NCI-H2227 (cell line): ENCODE measurements around the gene CCND1.
A peak's percentile ranks its signal among the peaks of the same experiment; 100 is the strongest.
"Not testable (repeated sequence)": the region's sequence is repeated elsewhere in the genome, so short reads cannot be mapped to it uniquely, and the experiment has no call there.

Experiments used
- DNase-seq: peaks from one replicate; lab custom pipeline; 2025; ENCODE audit not compliant: unreplicated experiment; lab: John Stamatoyannopoulos, UW

The CCND1 gene

DNA sequence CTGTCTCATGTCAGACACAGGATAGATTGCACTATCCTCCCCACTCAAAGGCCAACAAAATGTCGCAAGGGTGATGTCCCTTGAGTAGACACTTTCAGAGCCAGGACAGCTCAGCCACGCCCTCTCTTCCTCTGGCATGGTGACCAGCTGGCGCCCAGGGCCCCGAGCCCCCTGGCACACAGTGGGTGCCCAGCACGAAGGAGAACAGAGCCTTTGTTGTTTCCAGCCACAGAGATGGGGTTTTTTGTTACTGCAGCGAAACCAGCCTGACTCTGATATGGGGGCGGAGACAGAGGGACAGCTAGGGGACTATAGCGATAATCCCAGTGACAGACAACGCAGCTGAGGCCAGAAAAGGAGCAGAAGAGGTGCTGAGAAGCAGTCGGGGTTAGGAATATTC is 23.3 kb upstream of the CCND1 start:
- no peak for DNase-seq

DNA sequence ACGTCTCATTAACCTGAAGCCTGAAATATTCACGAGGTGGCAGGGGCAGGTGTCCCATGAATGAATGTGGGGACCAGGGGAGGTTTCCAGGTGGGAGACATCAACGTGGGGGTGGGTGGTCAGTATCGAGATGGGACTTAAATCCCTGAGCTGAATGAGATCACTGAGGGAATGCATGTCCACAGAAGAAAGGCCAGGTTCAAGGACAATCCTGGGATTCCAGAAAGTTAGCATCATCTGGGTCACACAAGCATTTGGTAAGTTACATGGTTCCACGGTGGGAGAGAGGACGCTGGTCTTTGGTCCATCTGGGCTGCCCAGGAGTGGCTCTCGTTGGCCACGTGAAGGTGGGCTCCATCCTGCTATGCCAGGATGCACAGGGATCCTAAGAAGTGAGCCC is 22.7 kb upstream of the CCND1 start:
- DNase-seq, result no peak

DNA sequence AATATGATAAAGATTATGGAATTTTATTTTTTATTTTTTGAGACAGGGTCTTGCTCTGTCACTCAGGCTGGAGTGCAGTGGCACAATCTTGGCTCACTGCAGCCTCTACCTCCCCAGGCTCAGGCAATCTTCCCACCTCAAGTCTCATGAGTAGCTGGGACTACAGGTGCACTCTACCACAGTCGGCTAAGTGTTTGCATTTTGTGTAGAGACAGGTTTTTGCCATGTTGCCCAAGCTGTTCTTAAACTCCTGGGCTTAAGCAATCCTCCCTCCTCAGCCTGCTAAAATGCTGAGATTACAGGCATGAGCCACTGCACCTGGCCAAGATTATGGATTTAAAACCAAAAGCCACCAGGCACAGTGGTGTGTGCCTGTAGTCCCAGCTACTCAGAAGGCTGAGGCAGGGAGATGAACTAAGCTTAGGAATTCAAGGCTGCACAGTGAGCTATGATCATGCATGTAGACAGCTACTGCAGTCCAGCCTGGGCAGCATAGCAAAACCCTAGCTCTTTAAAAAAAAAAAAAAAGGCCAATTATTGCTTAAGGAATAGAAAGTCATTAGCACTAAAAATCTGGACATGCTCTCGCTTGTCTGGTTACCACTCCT is 20.2 kb upstream of the CCND1 start:
- DNase-seq, result no peak

DNA sequence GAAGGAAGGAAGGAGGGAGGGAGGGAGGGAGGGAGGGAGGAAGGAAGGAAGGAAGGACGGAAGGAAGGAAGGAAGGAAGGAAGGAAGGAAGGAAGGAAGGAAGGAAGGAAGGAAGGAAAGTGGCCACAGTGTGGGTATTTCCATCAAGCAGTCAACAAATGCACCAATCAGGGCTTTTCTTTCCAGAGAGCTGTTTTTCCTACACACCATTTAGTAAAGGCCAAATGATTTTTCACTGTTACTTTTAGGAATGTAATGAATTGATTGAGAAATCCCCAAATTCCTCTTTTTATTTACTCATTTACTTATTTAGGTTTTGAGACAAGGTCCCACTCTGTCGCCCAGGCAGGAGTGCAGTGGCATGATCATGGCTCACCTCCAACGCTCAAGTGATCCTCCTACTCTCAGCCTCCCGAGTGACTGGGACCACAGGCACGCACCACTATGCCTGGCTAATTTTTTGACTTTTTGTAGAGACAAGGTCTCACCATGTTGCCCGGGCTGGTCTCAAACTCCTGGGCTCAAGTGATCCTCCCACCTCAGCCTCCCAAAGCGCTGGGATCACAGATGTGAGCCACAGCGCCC is 18.8 kb upstream of the CCND1 start:
- not testable (repeated sequence) for DNase-seq

DNA sequence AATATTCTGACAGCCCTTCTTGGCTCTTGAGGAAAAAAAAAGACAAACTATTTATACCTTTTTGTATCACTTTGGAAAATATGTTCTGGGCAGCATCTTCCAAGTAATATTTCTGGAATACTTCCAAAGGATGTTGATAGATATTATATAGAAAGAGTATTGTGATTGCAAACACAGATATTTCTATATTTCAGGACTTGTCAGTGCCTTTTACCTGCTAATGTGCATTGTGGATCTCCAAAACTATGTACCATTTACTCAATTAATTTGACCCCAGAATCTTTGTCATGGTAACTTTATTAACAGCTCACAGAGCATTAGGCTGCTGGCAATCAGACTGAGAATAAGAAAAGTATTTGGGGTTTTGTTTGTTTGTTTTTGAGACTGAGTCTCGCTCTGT is 16.7 kb upstream of the CCND1 start:
- no peak for DNase-seq

DNA sequence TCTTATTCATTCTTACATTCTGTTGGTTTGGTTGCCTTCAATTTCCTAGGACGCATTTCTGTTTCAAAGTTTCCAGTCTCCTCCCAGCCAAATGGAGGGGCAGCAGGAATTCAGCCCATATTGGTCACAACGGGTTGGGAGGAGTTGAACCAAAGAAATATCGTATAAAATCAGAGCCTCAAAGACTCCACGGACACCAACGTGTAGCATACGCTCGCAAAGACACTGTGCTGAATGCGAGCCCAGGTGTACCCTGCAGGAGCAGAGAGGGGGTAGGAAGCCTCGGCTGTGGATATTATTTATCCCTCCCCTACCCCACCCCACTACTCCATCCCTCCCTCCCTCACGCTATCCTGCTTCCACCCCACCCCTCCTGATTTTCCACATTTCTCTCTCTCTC is 15.5 kb upstream of the CCND1 start:
- no peak for DNase-seq

DNA sequence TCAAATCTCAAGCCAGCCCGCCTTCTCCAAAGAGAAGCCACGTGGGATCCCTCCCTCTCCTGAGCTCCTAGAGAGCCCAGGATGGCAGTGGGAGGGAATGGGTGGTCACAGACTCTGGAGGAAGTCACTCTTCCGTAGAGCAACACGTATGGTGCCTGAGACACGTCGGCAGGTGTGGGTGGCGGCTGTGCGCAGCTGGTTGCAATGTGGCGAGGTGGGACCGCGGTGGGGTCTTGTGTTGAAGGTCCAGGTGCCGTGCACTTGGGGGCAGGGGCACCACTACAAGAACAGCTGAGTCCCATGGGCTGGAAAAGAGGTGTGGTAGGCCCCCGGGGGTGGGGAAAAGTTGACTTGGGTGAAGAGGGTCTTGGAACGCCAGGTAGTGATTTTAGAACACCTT is 13.4 kb upstream of the CCND1 start:
- DNase-seq, result no peak

DNA sequence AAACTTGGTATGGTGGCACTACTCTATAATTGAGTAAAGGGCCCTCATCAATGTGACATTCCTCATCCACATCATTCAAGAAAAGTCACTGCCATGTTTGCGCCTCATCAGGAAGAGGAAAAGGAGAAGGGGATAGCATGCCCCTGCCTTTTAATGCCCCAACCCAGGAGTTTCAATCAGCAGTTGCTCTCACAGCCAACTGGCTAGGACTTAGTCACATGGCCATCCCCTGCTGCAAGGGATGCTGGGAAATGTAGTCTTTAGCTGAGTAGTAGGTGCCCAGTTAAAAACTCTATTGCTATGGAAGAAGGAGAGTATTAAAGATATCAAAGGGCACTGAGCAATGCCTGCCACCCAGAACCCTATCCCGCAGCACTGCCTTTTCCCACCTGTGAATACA is 10.9 kb upstream of the CCND1 start:
- DNase-seq, result no peak

DNA sequence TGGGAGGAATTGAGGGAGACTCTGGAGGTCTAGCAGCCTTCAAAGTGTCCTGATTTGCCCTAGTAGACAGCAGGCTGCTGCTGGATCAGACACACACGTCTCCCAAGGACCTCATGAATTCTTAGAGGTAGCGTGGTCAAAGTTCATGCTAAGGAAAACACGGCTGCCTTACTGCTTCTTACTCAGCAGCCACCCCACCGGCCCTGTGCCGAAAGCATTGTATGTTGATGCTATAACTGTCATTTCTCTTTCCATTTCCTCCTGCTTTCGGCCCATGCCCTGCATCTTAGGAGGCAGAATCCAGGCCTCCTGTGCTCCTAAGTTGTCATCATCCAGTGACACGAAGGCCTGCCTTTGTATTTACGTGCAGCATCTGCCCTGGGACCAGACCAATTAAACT is 10.5 kb upstream of the CCND1 start:
- DNase-seq, result no peak

DNA sequence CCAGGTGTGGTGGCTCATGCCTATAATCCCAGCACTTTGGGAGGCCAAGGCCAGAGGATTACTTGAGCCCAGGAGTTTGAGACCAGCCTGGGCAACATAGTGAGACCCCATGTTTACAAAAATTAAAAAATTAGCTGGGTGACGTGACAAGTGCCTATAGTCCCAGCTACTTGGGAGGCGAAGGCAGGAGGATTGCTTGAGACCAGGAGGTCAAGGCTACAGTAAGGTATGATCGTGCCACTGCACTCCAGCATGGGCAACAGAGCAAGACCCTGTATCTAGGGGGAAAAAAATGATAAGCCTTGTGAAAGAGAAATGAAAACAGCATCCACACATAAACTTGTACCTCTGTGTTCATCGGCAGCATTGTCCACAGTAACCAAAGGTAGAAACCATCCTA is 8.1 kb upstream of the CCND1 start:
- DNase-seq, result no peak

DNA sequence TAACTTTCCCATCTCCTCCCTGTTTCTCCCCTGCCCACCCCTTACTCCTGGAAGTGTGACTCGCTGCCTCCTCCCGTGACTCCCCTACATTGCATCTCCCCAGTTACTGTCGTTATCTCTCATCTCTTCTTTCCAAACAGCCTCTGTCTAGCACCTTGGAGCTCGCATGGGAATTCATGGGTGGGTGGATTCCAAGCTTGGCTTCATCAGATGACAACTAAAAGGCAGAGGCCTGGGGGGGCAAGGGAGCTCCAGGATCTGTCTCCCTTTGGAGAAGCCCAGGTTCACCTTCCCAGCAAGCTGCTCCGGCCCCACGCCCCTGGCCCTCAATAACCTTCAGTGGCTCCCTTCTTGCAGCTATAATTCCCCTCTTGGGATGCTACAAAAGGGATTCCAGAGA is 6.9 kb upstream of the CCND1 start:
- DNase-seq, result no peak

DNA sequence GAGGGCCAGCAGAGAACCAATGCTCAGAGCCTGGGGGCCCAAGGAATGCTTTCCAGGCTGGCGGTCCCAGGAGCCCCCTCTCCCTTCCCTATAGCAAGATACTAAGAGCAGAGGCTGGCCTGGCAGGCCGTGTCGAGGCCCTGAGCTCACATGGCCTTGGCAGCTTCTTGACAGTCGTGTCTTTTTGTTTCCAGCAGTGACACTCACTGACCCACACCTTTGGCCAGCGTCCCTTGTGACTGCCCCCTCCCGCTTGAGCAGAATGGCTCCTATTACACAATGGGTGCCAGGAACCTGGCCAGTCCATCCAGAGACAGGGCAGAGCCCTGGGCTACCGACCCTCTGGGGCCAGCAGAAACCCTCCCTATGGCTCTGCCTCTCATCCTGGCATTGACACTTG is 6.4 kb upstream of the CCND1 start:
- no peak for DNase-seq

DNA sequence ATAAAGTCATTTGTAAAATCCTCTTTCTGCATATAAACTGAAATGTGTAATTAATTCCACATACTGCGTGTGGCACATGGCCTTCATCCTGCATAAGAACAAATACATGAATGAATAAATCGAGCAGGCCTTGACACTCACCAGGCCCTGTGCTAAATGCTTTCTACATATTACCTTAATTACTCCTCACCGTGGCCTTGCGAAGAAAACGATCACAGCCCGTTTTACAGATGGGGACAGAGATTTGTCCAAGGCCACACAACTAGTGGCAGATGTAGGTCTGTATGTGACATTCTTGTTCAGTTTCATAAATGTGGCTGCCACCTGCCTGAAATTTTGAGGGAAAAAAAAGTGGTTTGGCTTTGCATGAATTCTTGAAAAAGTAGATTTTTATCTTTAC is 5.8 kb upstream of the CCND1 start:
- no peak for DNase-seq

DNA sequence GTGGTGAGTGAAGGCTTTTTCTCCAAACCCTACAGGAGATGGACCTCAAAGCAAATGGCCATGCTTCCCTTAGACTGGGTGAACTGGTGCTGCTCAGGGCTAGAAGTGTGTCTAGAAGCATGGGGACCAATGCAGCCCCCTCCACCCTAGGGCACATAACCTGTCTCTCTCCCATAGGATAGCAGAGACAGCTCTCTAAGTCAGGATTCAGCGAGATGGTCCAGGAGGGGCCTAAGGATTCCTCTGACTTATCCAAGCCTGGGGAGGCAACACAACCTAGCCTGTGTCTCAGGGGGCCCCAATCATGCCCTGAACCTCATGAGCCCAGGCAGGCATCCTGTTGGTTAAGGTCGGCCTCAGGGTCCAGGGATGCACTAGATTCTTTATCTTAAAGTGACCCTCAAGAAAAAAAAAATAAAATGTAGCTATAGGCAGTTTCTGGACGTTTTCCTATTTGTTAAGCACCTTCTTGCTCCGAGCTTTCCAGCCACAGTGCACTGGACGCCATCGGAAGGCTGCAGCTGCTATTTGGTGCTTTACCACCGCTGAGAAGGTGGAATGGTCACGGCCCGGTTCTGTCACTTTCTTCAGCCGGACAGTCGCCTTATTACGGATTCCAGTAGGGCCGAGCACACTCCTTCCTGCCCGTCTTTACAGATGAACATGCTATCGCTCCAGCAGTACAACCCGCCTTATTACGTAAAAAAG is 5.0 kb upstream of the CCND1 start:
- DNase-seq, result no peak

DNA sequence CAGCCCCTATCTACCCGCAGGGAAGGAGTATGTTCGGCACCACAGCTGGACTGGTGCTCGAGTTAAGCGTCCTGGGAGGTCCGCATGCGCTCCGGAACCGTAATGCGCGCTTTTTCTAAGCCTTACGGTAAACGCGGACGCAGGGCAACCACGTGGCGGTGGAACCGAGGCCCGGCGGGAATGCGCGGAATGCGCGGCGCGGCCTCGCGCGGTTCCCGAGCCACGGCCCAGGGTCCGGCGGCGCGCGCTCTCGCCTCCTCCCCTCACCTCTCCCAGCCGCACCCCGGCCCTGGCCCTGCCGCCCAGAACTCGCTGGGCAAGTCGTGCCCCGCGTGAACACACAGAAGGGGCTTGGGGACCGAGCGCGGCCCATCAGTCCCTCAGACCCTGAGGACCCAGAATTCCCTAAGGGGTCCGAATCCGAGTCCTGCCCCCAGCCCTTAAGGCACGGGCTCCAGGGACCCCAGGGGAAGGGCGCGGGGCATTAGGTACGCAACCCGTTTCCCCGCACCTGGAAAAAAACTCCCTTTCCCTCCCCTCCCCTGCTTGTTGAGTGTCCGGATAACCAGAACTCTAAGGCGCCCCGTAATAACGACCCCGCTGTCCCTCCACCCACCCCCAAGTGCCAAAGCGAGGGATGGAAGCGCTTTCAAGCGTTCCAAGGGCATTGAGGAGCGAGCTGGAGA is 4.3 kb upstream of the CCND1 start:
- DNase-seq, result peak; percentile 76

DNA sequence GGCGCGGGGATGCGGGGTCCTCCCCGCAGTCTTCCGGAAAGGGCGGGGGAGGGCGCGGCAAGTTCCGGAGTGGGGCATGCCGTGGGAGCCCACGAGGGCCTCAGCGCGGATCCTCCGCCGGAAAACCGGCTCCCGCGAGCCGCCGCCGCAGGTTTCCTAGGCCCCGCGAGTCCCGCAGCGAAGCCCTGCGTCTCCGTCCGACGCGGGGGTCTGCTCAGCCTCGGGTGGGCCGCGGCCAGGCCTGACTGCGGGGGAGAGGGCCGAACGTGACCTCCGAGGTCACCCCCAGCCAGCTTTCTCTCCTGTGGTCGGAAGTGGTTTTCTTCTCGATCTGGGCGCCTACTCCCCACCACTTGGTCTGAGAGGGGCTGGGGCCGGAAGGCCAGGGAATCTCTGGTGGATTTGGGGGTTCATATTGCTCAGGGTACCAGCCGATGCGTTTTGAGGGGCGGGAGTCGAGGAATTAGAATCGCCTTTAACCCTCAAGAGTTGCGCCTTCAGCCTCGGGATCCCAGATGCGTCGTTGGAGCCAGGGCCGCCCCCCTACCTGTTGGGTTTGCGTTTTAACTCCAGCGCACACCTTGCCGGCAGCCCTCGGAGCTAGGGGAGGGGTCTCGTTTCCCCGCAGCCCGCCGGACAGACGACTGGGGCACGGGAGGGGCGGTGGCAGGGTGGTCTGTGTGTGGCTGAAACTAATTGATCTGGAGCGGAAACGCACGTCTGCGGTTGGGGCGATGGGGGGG is 3.6 kb upstream of the CCND1 start:
- no peak for DNase-seq

DNA sequence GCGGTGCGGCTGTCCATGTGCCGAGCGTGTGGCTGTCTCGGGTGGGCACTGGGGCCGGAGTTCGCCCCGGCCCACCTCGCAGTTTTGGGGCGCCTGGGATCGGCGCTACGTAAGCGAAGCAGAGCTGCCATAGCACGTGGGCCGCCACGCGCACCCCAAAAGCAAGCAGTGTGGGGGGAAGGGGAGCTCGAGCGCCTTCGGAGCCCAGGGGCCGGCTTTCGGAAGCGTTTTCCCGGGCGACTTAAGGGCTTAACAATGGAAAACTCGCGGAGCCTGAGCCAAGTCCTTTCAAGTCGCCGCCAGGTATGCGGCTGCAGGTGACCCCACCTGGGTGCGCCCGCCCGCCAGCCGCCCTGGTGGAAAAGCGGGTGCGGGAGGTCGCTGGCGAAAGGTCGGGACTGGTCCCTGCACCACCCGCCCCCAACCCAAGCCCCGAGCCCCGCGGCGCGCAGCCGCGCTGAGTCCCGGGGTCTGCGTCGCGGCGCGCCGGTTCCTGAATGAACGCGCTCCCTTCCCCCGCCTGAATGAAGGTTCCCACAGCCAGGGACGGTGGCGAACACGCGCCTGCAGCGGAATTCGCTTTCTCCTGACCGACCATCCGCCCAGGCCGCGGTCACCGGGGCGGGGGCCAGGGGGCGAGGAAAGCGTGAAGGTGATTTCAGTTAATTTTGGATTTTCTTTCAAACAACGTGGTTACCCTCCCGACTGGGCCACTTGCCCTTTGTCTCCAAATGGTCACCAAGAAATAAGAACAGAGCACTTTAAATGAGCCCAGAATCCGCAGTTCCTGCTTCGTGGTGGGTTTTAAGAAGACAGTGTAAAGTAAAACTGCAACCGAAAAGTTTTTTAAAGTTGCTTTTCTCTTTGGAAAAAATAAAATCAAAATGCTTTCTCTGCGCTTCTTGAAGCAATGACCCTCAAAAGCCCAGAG is 2.8 kb upstream of the CCND1 start:
- DNase-seq, result peak; percentile 57

DNA sequence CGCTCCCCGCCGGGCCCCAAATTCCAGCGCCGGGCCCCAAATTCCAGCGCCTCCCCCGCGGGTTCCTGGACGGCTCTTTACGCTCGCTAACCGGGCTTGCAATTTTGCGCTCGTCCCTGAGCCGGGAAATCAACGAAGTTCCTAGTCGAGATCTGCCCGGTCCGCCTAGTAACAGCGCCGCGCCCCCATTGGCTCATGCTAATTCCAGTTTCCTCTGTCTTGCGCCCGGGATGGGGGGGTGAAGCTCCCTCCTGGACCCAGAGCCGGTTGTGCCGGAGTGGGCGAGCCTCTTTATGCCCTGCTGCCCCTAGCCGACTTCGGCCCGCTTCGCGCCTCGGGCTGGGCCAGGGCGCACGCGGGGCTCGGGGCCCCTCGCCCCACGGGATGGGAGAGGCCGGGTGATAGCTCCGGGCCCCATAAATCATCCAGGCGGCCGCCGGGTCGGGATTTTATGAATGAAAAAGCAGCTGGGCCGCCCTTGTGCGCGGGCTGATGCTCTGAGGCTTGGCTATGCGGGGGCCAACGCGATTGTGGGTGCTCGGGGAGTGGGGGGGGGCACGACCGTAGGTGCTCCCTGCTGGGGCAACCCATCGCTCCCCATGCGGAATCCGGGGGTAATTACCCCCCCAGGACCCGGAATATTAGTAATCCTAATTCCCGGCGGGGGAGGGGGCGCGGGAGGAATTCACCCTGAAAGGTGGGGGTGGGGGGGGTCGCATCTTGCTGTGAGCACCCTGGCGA is 1.8 kb upstream of the CCND1 start:
- DNase-seq, result peak; percentile 85

DNA sequence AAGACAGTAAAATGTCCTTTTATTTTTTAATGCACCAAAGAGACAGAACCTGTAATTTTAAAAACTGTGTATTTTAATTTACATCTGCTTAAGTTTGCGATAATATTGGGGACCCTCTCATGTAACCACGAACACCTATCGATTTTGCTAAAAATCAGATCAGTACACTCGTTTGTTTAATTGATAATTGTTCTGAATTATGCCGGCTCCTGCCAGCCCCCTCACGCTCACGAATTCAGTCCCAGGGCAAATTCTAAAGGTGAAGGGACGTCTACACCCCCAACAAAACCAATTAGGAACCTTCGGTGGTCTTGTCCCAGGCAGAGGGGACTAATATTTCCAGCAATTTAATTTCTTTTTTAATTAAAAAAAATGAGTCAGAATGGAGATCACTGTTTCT is 1.1 kb upstream of the CCND1 start:
- DNase-seq, result no peak
